Esophagus (tissue), 2 donors: ENCODE results near the gene EYS. TPM values are rescaled to one million over a fixed set of nuclear protein-coding genes. Genes with fewer than 3 reads are reported as not detected.
"Not testable (repeated sequence)": the region's sequence is repeated elsewhere in the genome, so short reads cannot be mapped to it uniquely, and the experiment has no call there.

Source experiments
- H3K27ac ChIP-seq, 2 donors: one replicate each; pipeline ENCODE4 v1.5.1; 2013; ENCODE audit warnings: low read depth in 2 of 2, mild to moderate bottlenecking in 2 of 2, inconsistent platforms in 1 of 2, low read length in 1 of 2, moderate library complexity in 1 of 2
- H3K27me3 ChIP-seq, 2 donors: one replicate each; pipeline ENCODE4 v1.6.1; 2013; ENCODE audit warnings: low read length in 2 of 2, control low read depth in 1 of 2, mild to moderate bottlenecking in 1 of 2; ENCODE audit not compliant: insufficient read depth in 2 of 2, control insufficient read depth in 1 of 2
- H3K36me3 ChIP-seq, 2 donors: one replicate each; pipeline ENCODE4 v1.6.1; 2013; ENCODE audit warnings: low read length in 1 of 2; ENCODE audit not compliant: control insufficient read depth in 2 of 2, insufficient read depth in 2 of 2
- H3K4me1 ChIP-seq, 2 donors: one replicate each; pipeline ENCODE4 v1.6.1; 2013; ENCODE audit warnings: low read length in 1 of 2; ENCODE audit not compliant: control insufficient read depth in 2 of 2, insufficient read depth in 2 of 2
- H3K4me3 ChIP-seq, 2 donors: one replicate each; pipeline ENCODE4 v1.5.1; 2013; ENCODE audit warnings: low read length in 2 of 2, mild to moderate bottlenecking in 2 of 2, low read depth in 1 of 2, moderate library complexity in 1 of 2
- H3K9me3 ChIP-seq, 2 donors: one replicate each; pipeline ENCODE4 v1.6.1; 2013; ENCODE audit warnings: mild to moderate bottlenecking in 2 of 2, low read depth in 1 of 2, low read length in 1 of 2, moderate library complexity in 1 of 2; ENCODE audit not compliant: control insufficient read depth in 2 of 2, insufficient read depth in 1 of 2
- WGBS, 2 donors: extraction: QIAGEN DNeasy Blood & Tissue Kit; methylation state at CpG; one replicate each; pipeline ENCODE4 v1.1.7; 2013; 5-methylcytosine and 5-hydroxymethylcytosine counted together
- polyA plus RNA-seq, 2 donors: library from polyadenylated mRNA; stranded (reverse); fragments of 200-250 nt; gene quantifications; one replicate each; pipeline ENCODE4 v1.2.3, GENCODE V29; 2013
- donor health status: healthy with polysubstance abuse.
- donor health status: Bipolar disorder and iron deficiency.

EYS gene
- polyA plus RNA-seq, 2 donors: not detected

- Histone ChIP-seq H3K4me3 (no peak overlapping the region), H3K4me1 (no peaks in the 10 kb centered on the region), H3K27ac (no peak overlapping the region), H3K27me3 (no peaks in the 10 kb centered on the region), H3K36me3 (no peaks in the 10 kb centered on the region), H3K9me3 (peaks cover 0 to 7% of the 10 kb centered on the region in 2 donors)
- 25 to 26% methylated on average over 1 of the region's 1 CpG for WGBS, 2 donors
Observed at GRCh38 chr6:65570340-65570739, 136.7 kb downstream of the EYS start.

GRCh38 chr6:65569505-65569904 is 137.5 kb downstream of the EYS start:
- Histone ChIP-seq H3K4me3 (no peak overlapping the region), H3K36me3 (no peaks in the 10 kb centered on the region), H3K9me3 (peaks cover 0 to 7% of the 10 kb centered on the region in 2 donors), H3K27ac (no peak overlapping the region), H3K4me1 (no peaks in the 10 kb centered on the region), H3K27me3 (no peaks in the 10 kb centered on the region)
- WGBS, 2 donors: 59 to 73% methylated on average over 2 of the region's 2 CpGs

- H3K27me3 ChIP-seq, H3K9me3 ChIP-seq, H3K27ac ChIP-seq, H3K36me3 ChIP-seq, H3K4me3 ChIP-seq, H3K4me1 ChIP-seq: not testable (repeated sequence)
- WGBS, 2 donors: 71 to 75% methylated on average over 7 of the region's 7 CpGs
Observed at GRCh38 chr6:65569056-65569455, 138.0 kb downstream of the EYS start.

- Histone ChIP-seq H3K9me3 (no peaks in the 10 kb centered on the region), H3K27me3 (no peaks in the 10 kb centered on the region), H3K36me3 (no peaks in the 10 kb centered on the region), H3K4me3 (no peak overlapping the region), H3K27ac (no peak overlapping the region), H3K4me1 (no peaks in the 10 kb centered on the region)
- 69 to 85% methylated on average over 3 of the region's 3 CpGs for WGBS, 2 donors
Observed at GRCh38 chr6:65566117-65566516, 140.9 kb downstream of the EYS start.

- 91% methylated on average over 6 of the region's 6 CpGs for WGBS, 2 donors
- Histone ChIP-seq H3K27me3 (no peaks in the 10 kb centered on the region), H3K9me3 (peaks cover 4 to 10% of the 10 kb centered on the region in 2 donors), H3K27ac (no peak overlapping the region), H3K4me1 (no peaks in the 10 kb centered on the region), H3K4me3 (no peak overlapping the region), H3K36me3 (no peaks in the 10 kb centered on the region)
Observed at GRCh38 chr6:65558071-65558470, 149.0 kb downstream of the EYS start.

GRCh38 chr6:65557224-65557623 is 149.8 kb downstream of the EYS start:
- H3K9me3 ChIP-seq: peaks cover 4 to 10% of the 10 kb centered on the region in 2 donors
- no peaks in the 10 kb centered on the region for H3K27me3 ChIP-seq
- no peaks in the 10 kb centered on the region for H3K4me1 ChIP-seq
- WGBS, 2 donors: 76 to 85% methylated on average over 6 of the region's 6 CpGs
- no peak overlapping the region for H3K4me3 ChIP-seq
- H3K27ac ChIP-seq: no peak overlapping the region
- no peaks in the 10 kb centered on the region for H3K36me3 ChIP-seq

- Histone ChIP-seq H3K36me3 (no peaks in the 10 kb centered on the region), H3K9me3 (peaks cover 0 to 3% of the 10 kb centered on the region in 2 donors), H3K4me1 (no peaks in the 10 kb centered on the region), H3K27me3 (no peaks in the 10 kb centered on the region), H3K27ac (no peak overlapping the region), H3K4me3 (no peak overlapping the region)
- 82% methylated on average over 3 of the region's 3 CpGs for WGBS, 2 donors
Observed at GRCh38 chr6:65546894-65547293, 160.1 kb downstream of the EYS start.

- 88 to 90% methylated on average over 2 of the region's 2 CpGs for WGBS, 2 donors
- Histone ChIP-seq H3K9me3 (peaks cover 0 to 3% of the 10 kb centered on the region in 2 donors), H3K4me3 (no peak overlapping the region), H3K27ac (no peak overlapping the region), H3K4me1 (no peaks in the 10 kb centered on the region), H3K27me3 (no peaks in the 10 kb centered on the region), H3K36me3 (no peaks in the 10 kb centered on the region)
Observed at GRCh38 chr6:65545920-65546319, 161.1 kb downstream of the EYS start.

- H3K4me1 ChIP-seq: no peaks in the 10 kb centered on the region
- no peaks in the 10 kb centered on the region for H3K27me3 ChIP-seq
- WGBS, 2 donors: 84 to 94% methylated on average over 1 of the region's 1 CpG
- no peaks in the 10 kb centered on the region for H3K36me3 ChIP-seq
- H3K9me3 ChIP-seq: no peaks in the 10 kb centered on the region
- H3K27ac ChIP-seq: no peak overlapping the region
- H3K4me3 ChIP-seq: no peak overlapping the region
Observed at GRCh38 chr6:65538644-65539043, 168.4 kb downstream of the EYS start.

GRCh38 chr6:65537600-65537999 is 169.4 kb downstream of the EYS start:
- Histone ChIP-seq H3K4me1 (no peaks in the 10 kb centered on the region), H3K36me3 (no peaks in the 10 kb centered on the region), H3K4me3 (no peak overlapping the region), H3K9me3 (no peaks in the 10 kb centered on the region), H3K27ac (no peak overlapping the region), H3K27me3 (no peaks in the 10 kb centered on the region)
- WGBS, 2 donors: 89 to 91% methylated on average over 2 of the region's 2 CpGs
